Neural crest cell (in vitro differentiated cells): Measurements from ENCODE around the gene MBTPS1. TPM values are rescaled to one million over a fixed set of nuclear protein-coding genes. Genes with fewer than 3 reads are reported as not detected.

Experiments used
- DNase-seq: peaks from one replicate; pipeline ENCODE4 v3.0.0; 2021; ENCODE audit warnings: low read depth, mixed read lengths, low spot score
- H3K27ac Mint-ChIP-seq: one replicate; pipeline ENCODE4 v1.8.0; 2021; ENCODE audit warnings: mild to moderate bottlenecking, mixed read lengths; ENCODE audit not compliant: unreplicated experiment
- H3K27me3 Mint-ChIP-seq: 2 replicates; pipeline ENCODE4 v1.8.0; 2021; ENCODE audit warnings: low read depth, mild to moderate bottlenecking, mixed read lengths
- H3K36me3 Mint-ChIP-seq: 2 replicates; pipeline ENCODE4 v1.8.0; 2021; ENCODE audit warnings: low read depth, mild to moderate bottlenecking, mixed read lengths
- H3K4me1 Mint-ChIP-seq: 2 replicates; pipeline ENCODE4 v1.8.0; 2021; ENCODE audit warnings: mixed read lengths
- H3K4me3 Mint-ChIP-seq: one replicate; pipeline ENCODE4 v1.8.0; 2021; ENCODE audit warnings: mild to moderate bottlenecking, mixed read lengths
- H3K9me3 Mint-ChIP-seq: 2 replicates; pipeline ENCODE4 v1.8.0; 2021; ENCODE audit warnings: mixed read lengths
- CTCF ChIP-seq: fragments of 200-600 bp; sonication (generic); conservative IDR thresholded peaks from 2 replicates; pipeline ENCODE4 v1.5.0; 2021; ENCODE audit warnings: antibody characterized with exemption, mild to moderate bottlenecking
- total RNA-seq: library from RNA; stranded (reverse); gene quantifications from 2 replicates; pipeline ENCODE4 v1.2.1, GENCODE V29; 2021

MBTPS1 gene
- total RNA-seq, 1 donor from 2014 or later, result 59.0 TPM

GRCh38 chr16:84033251-84034195 is 83.2 kb downstream of the MBTPS1 start:
- H3K27me3 Mint-ChIP-seq, result peaks cover 3% of the 10 kb centered on the region
- H3K9me3 Mint-ChIP-seq, result peaks cover 3% of the 10 kb centered on the region
- no peaks in the 10 kb centered on the region for H3K36me3 Mint-ChIP-seq
- H3K27ac Mint-ChIP-seq, result no peak overlapping the region
- no peak for TF ChIP-seq CTCF
- peaks cover 11% of the 10 kb centered on the region for H3K4me1 Mint-ChIP-seq
- DNase-seq, result no peak
- no peak overlapping the region for H3K4me3 Mint-ChIP-seq

- DNase-seq, result peak; percentile 31
- Mint-ChIP-seq H3K27ac (no peak overlapping the region), H3K27me3 (peaks cover 3% of the 10 kb centered on the region), H3K4me3 (no peak overlapping the region), H3K9me3 (peaks cover 3% of the 10 kb centered on the region), H3K4me1 (peaks cover 17% of the 10 kb centered on the region), H3K36me3 (no peaks in the 10 kb centered on the region)
- no peak for TF ChIP-seq CTCF
Measured at GRCh38 chr16:84032458-84033178, 84.1 kb downstream of the MBTPS1 start.

GRCh38 chr16:84031556-84031955 is 85.2 kb downstream of the MBTPS1 start:
- Mint-ChIP-seq H3K9me3 (peaks cover 3% of the 10 kb centered on the region), H3K27me3 (peaks cover 3% of the 10 kb centered on the region), H3K27ac (peak overlapping the region; percentile 64), H3K36me3 (no peaks in the 10 kb centered on the region), H3K4me3 (no peak overlapping the region), H3K4me1 (peaks cover 22% of the 10 kb centered on the region)
- DNase-seq, result no peak
- TF ChIP-seq CTCF, result no peak

- DNase-seq, result no peak
- H3K4me3 Mint-ChIP-seq, result no peak overlapping the region
- TF ChIP-seq CTCF, result no peak
- no peaks in the 10 kb centered on the region for H3K9me3 Mint-ChIP-seq
- peaks cover 25% of the 10 kb centered on the region for H3K4me1 Mint-ChIP-seq
- H3K27me3 Mint-ChIP-seq, result peaks cover 3% of the 10 kb centered on the region
- no peaks in the 10 kb centered on the region for H3K36me3 Mint-ChIP-seq
- peak overlapping the region; percentile 63 for H3K27ac Mint-ChIP-seq
Measured at GRCh38 chr16:84029297-84030047, 87.3 kb downstream of the MBTPS1 start.

GRCh38 chr16:84027625-84028024 is 89.1 kb downstream of the MBTPS1 start:
- Mint-ChIP-seq H3K4me1 (peaks cover 19% of the 10 kb centered on the region), H3K4me3 (no peak overlapping the region), H3K9me3 (no peaks in the 10 kb centered on the region), H3K27me3 (peaks cover 3% of the 10 kb centered on the region), H3K36me3 (no peaks in the 10 kb centered on the region), H3K27ac (no peak overlapping the region)
- no peak for DNase-seq
- no peak for TF ChIP-seq CTCF
